Uterus (tissue), 4 donors: Measurements from ENCODE around the gene SERHL2. TPM values are rescaled to one million over a fixed set of nuclear protein-coding genes. Genes with fewer than 3 reads are reported as not detected.

Experiments
- DNase-seq, 2 donors: peaks; one replicate each; pipeline ENCODE4 v3.0.0-alpha.2; 2019 to 2020
- H3K27ac ChIP-seq, 2 donors: fragments of 200-600 bp; sonication (generic); 1 replicate in 1 of 2; 2 replicates in 1 of 2; pipeline ENCODE4 v1.5.1; 2016 to 2018
- H3K27me3 ChIP-seq, 2 donors: fragments of 200-600 bp; sonication (generic); one replicate each; pipeline ENCODE4 v1.5.1; 2018 to 2019; ENCODE audit warnings: control low read depth in 1 of 2
- H3K36me3 ChIP-seq, 2 donors: fragments of 200-600 bp; sonication (generic); one replicate each; pipeline ENCODE4 v1.5.1; 2019; ENCODE audit warnings: control low read depth in 1 of 2
- H3K4me1 ChIP-seq, 2 donors: fragments of 200-600 bp; sonication (generic); one replicate each; pipeline ENCODE4 v1.5.1; 2018 to 2019; ENCODE audit warnings: control low read depth in 1 of 2
- H3K4me3 ChIP-seq, 2 donors: fragments of 200-600 bp; sonication (generic); 1 replicate in 1 of 2; 2 replicates in 1 of 2; pipeline ENCODE4 v1.5.1; 2018 to 2019; ENCODE audit warnings: mild to moderate bottlenecking in 1 of 2
- H3K9me3 ChIP-seq, 2 donors: fragments of 200-600 bp; sonication (generic); one replicate each; pipeline ENCODE4 v1.5.1; 2019; ENCODE audit warnings: control low read depth in 1 of 2
- CTCF ChIP-seq, 4 experiments: fragments of 200-600 bp in 2 of 4; fragments of 450-650 bp in 2 of 4; sonication (generic) in 2 of 4; IDR thresholded peaks; one replicate each; pipeline ENCODE4 v1.5.1; 2016 to 2019; ENCODE audit warnings: antibody characterized with exemption in 4 of 4, mild to moderate bottlenecking in 2 of 4, moderate library complexity in 1 of 4
- POLR2A ChIP-seq, 2 donors: fragments of 450-650 bp; IDR thresholded peaks; one replicate each; pipeline ENCODE4 v1.6.1; 2016; ENCODE audit warnings: antibody characterized with exemption in 2 of 2, mild to moderate bottlenecking in 1 of 2, moderate library complexity in 1 of 2
- intact Hi-C: fragments of 100-400 bp; cut with DNase I; formaldehyde crosslinking; loops from one replicate; pipeline ENCODE4 v1.15.1; 2023; ENCODE audit warnings: low total_unique reads
- total RNA-seq, 4 donors: library from RNA; depleted of rRNA in 3 of 4; stranded (reverse); fragments of >200 nt in 3 of 4; gene quantifications; one replicate each; pipeline versions ENCODE4 v1.1.0 to v1.2.4, GENCODE V29; 2014 to 2023
- donor health status: DM: yes; HTN: yes; CAD: no.

Gene SERHL2
- total RNA-seq, 4 donors from 2014 or later: 3.6 to 9.9 (median 6.7) TPM

GRCh38 chr22:42587588-42588175 is 33.9 kb downstream of the SERHL2 start:
- TF ChIP-seq POLR2A (IDR thresholded peaks at IDR 0.05) (no peak), CTCF (IDR thresholded peaks at IDR 0.05) (no peak)
- DNase-seq: no peak
- H3K4me1 ChIP-seq: no peaks in the 10 kb centered on the region
- no peaks in the 10 kb centered on the region for H3K27me3 ChIP-seq
- no peak overlapping the region for H3K4me3 ChIP-seq
- H3K9me3 ChIP-seq: no peaks in the 10 kb centered on the region
- H3K27ac ChIP-seq: no peak overlapping the region
- intact Hi-C loops: no loop called here
- peaks cover 0 to 2% of the 10 kb centered on the region in 2 donors for H3K36me3 ChIP-seq

GRCh38 chr22:42591987-42592386 is 38.2 kb downstream of the SERHL2 start:
- Histone ChIP-seq H3K27me3 (no peaks in the 10 kb centered on the region), H3K27ac (no peak overlapping the region), H3K9me3 (no peaks in the 10 kb centered on the region), H3K4me1 (no peaks in the 10 kb centered on the region), H3K4me3 (no peak overlapping the region), H3K36me3 (peaks cover 0 to 2% of the 10 kb centered on the region in 2 donors)
- DNase-seq: no peak
- intact Hi-C loops: no loop called here
- TF ChIP-seq CTCF (IDR thresholded peaks at IDR 0.05) (no peak), POLR2A (IDR thresholded peaks at IDR 0.05) (no peak)

- DNase-seq: no peak
- H3K36me3 ChIP-seq: no peaks in the 10 kb centered on the region
- no peak overlapping the region for H3K27ac ChIP-seq
- H3K9me3 ChIP-seq: no peaks in the 10 kb centered on the region
- intact Hi-C loops: no loop called here
- no peaks in the 10 kb centered on the region for H3K27me3 ChIP-seq
- H3K4me1 ChIP-seq: no peaks in the 10 kb centered on the region
- TF ChIP-seq POLR2A (IDR thresholded peaks at IDR 0.05): no peak
- no peak for TF ChIP-seq CTCF (IDR thresholded peaks at IDR 0.05)
- H3K4me3 ChIP-seq: no peak overlapping the region
Measured at GRCh38 chr22:42595434-42595833, 41.7 kb downstream of the SERHL2 start.

- Histone ChIP-seq H3K4me3 (no peak overlapping the region), H3K4me1 (no peaks in the 10 kb centered on the region), H3K36me3 (no peaks in the 10 kb centered on the region), H3K27me3 (no peaks in the 10 kb centered on the region), H3K9me3 (no peaks in the 10 kb centered on the region), H3K27ac (no peak overlapping the region)
- no peak for DNase-seq
- intact Hi-C loops: no loop called here
- TF ChIP-seq POLR2A (IDR thresholded peaks at IDR 0.05) (no peak), CTCF (IDR thresholded peaks at IDR 0.05) (no peak)
Measured at GRCh38 chr22:42596336-42596735, 42.6 kb downstream of the SERHL2 start.

- H3K9me3 ChIP-seq: no peaks in the 10 kb centered on the region
- H3K4me1 ChIP-seq: no peaks in the 10 kb centered on the region
- TF ChIP-seq POLR2A (IDR thresholded peaks at IDR 0.05): no peak
- no peak for TF ChIP-seq CTCF (IDR thresholded peaks at IDR 0.05)
- intact Hi-C loops: no loop called here
- no peak overlapping the region for H3K4me3 ChIP-seq
- H3K27me3 ChIP-seq: no peaks in the 10 kb centered on the region
- H3K27ac ChIP-seq: no peak overlapping the region
- DNase-seq: no peak
- no peaks in the 10 kb centered on the region for H3K36me3 ChIP-seq
Measured at GRCh38 chr22:42596863-42597530, 43.2 kb downstream of the SERHL2 start.
